ENCODE measurements around the gene GALNTL6.

The GALNTL6 gene

DNA sequence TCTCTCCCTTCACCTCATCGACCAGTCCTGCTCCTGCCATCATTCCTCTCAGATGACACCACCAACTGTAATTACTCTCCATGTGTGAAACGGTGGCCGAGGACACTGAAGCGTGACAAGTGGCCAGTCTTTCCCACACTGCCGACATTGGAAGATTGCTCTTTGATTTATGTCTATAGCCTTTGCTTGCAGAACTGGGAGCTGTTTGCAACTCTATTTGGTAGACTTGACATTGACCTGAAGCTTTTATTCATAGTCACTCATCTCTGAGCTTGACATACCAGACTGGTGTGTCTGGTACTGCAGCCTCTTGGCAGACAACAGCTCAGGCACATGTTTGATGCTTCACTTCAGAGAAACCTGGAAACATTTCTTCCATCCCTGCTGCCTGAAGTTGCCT lies 1233.6 kb downstream of the GALNTL6 start:
- Histone ChIP-seq H3K36me3 (ENCODE audit: control insufficient read depth, insufficient read depth, low read length, severe bottlenecking) (no peaks in the 10 kb centered on the region), H3K4me1 (ENCODE audit: control insufficient read depth, insufficient read depth, low read length) (no peaks in the 10 kb centered on the region), H3K4me3 (ENCODE audit: low read length) (no peak overlapping the region), H3K9ac (ENCODE audit: low read length) (no peak overlapping the region), H3K27me3 (replicated peaks; ENCODE audit: control insufficient read depth, insufficient read depth, low read length) (no peaks in the 10 kb centered on the region), H3K9me3 (ENCODE audit: control insufficient read depth, low read length) (no peaks in the 10 kb centered on the region)
- DNase-seq (ENCODE audit: low read depth), result no peak

GRCh38 chr4:173051232-173051631 lies 1238.0 kb downstream of the GALNTL6 start:
- H3K36me3 ChIP-seq (ENCODE audit: control insufficient read depth, insufficient read depth, low read length, severe bottlenecking), result no peaks in the 10 kb centered on the region
- no peaks in the 10 kb centered on the region for H3K4me1 ChIP-seq (ENCODE audit: control insufficient read depth, insufficient read depth, low read length)
- H3K9ac ChIP-seq (ENCODE audit: low read length), result no peak overlapping the region
- no peak for DNase-seq (ENCODE audit: low read depth)
- H3K4me3 ChIP-seq (ENCODE audit: low read length), result no peak overlapping the region
- H3K27me3 ChIP-seq (replicated peaks; ENCODE audit: control insufficient read depth, insufficient read depth, low read length), result no peaks in the 10 kb centered on the region
- no peaks in the 10 kb centered on the region for H3K9me3 ChIP-seq (ENCODE audit: control insufficient read depth, low read length)

- no peak for DNase-seq (ENCODE audit: low read depth)
- Histone ChIP-seq H3K27me3 (replicated peaks; ENCODE audit: control insufficient read depth, insufficient read depth, low read length) (no peaks in the 10 kb centered on the region), H3K9ac (ENCODE audit: low read length) (no peak overlapping the region), H3K4me3 (ENCODE audit: low read length) (peak overlapping the region; percentile 44), H3K36me3 (ENCODE audit: control insufficient read depth, insufficient read depth, low read length, severe bottlenecking) (no peaks in the 10 kb centered on the region), H3K9me3 (ENCODE audit: control insufficient read depth, low read length) (no peaks in the 10 kb centered on the region), H3K4me1 (ENCODE audit: control insufficient read depth, insufficient read depth, low read length) (no peaks in the 10 kb centered on the region)
These were observed 1238.5 kb downstream of the GALNTL6 start for GRCh38 chr4:173051716-173052115.

- no peak for DNase-seq (ENCODE audit: low read depth)
- H3K9ac ChIP-seq (ENCODE audit: low read length), result no peak overlapping the region
- peaks cover under 1% of the 10 kb centered on the region for H3K4me1 ChIP-seq (ENCODE audit: control insufficient read depth, insufficient read depth, low read length)
- no peaks in the 10 kb centered on the region for H3K27me3 ChIP-seq (replicated peaks; ENCODE audit: control insufficient read depth, insufficient read depth, low read length)
- H3K4me3 ChIP-seq (ENCODE audit: low read length), result no peak overlapping the region
- no peaks in the 10 kb centered on the region for H3K9me3 ChIP-seq (ENCODE audit: control insufficient read depth, low read length)
- no peaks in the 10 kb centered on the region for H3K36me3 ChIP-seq (ENCODE audit: control insufficient read depth, insufficient read depth, low read length, severe bottlenecking)
These were observed 1239.2 kb downstream of the GALNTL6 start for GRCh38 chr4:173052439-173052838.

GRCh38 chr4:173056271-173056670 lies 1243.1 kb downstream of the GALNTL6 start:
- no peak for DNase-seq (ENCODE audit: low read depth)
- H3K9me3 ChIP-seq (ENCODE audit: control insufficient read depth, low read length), result no peaks in the 10 kb centered on the region
- H3K27me3 ChIP-seq (replicated peaks; ENCODE audit: control insufficient read depth, insufficient read depth, low read length), result no peaks in the 10 kb centered on the region
- H3K4me3 ChIP-seq (ENCODE audit: low read length), result no peak overlapping the region
- peaks cover 10% of the 10 kb centered on the region for H3K4me1 ChIP-seq (ENCODE audit: control insufficient read depth, insufficient read depth, low read length)
- H3K36me3 ChIP-seq (ENCODE audit: control insufficient read depth, insufficient read depth, low read length, severe bottlenecking), result no peaks in the 10 kb centered on the region
- no peak overlapping the region for H3K9ac ChIP-seq (ENCODE audit: low read length)

- Histone ChIP-seq H3K4me1 (ENCODE audit: control insufficient read depth, insufficient read depth, low read length) (peaks cover 10% of the 10 kb centered on the region), H3K36me3 (ENCODE audit: control insufficient read depth, insufficient read depth, low read length, severe bottlenecking) (no peaks in the 10 kb centered on the region), H3K9me3 (ENCODE audit: control insufficient read depth, low read length) (no peaks in the 10 kb centered on the region), H3K9ac (ENCODE audit: low read length) (no peak overlapping the region), H3K4me3 (ENCODE audit: low read length) (no peak overlapping the region), H3K27me3 (replicated peaks; ENCODE audit: control insufficient read depth, insufficient read depth, low read length) (no peaks in the 10 kb centered on the region)
- DNase-seq (ENCODE audit: low read depth), result no peak
These were observed 1243.5 kb downstream of the GALNTL6 start for GRCh38 chr4:173056710-173057109.

DNA sequence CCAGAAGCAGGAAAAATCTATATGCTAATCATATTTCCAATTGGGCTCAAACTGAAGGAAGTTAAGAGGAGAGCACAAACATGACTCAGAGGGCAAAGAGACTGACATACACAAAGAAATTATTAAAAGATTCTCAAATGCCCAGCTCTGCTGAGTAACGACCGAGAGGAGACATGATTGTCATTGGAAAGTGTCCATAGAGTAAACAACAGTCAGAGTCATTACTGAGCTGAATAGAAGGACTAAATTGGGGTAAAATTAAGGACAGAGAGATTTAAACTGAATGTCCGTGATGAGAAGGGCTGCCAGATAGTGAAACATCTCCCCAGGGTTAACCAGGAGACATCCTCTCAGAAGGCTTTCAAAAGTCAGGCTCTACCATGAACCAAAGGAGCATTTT lies 1244.2 kb downstream of the GALNTL6 start:
- Histone ChIP-seq H3K36me3 (ENCODE audit: control insufficient read depth, insufficient read depth, low read length, severe bottlenecking) (no peaks in the 10 kb centered on the region), H3K9me3 (ENCODE audit: control insufficient read depth, low read length) (no peaks in the 10 kb centered on the region), H3K9ac (ENCODE audit: low read length) (no peak overlapping the region), H3K27me3 (replicated peaks; ENCODE audit: control insufficient read depth, insufficient read depth, low read length) (no peaks in the 10 kb centered on the region), H3K4me3 (ENCODE audit: low read length) (peak overlapping the region; percentile 67), H3K4me1 (ENCODE audit: control insufficient read depth, insufficient read depth, low read length) (peaks cover 10% of the 10 kb centered on the region)
- peak; percentile 30 for DNase-seq (ENCODE audit: low read depth)

DNA sequence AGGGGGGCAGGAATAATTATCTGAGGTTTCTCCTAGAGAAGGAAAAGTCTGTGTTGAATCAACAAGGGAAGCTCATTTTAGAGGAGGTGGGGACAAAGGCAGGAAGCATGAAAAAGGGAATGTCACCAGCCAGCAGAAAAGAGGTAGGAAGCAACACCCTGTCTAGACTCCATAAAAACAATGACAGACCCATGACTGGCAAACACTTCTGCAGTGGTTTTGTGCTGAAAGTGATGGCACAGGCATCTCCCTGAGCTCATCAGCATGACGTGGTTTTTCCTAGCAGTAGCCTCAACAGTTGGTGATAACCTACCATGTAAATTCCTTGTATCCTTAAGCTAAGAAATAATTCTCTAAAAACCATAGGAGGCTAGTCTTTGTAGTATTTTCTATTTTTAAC lies 1244.7 kb downstream of the GALNTL6 start:
- Histone ChIP-seq H3K4me3 (ENCODE audit: low read length) (peak overlapping the region; percentile 67), H3K4me1 (ENCODE audit: control insufficient read depth, insufficient read depth, low read length) (peaks cover 10% of the 10 kb centered on the region), H3K9ac (ENCODE audit: low read length) (no peak overlapping the region), H3K9me3 (ENCODE audit: control insufficient read depth, low read length) (no peaks in the 10 kb centered on the region), H3K27me3 (replicated peaks; ENCODE audit: control insufficient read depth, insufficient read depth, low read length) (no peaks in the 10 kb centered on the region), H3K36me3 (ENCODE audit: control insufficient read depth, insufficient read depth, low read length, severe bottlenecking) (no peaks in the 10 kb centered on the region)
- DNase-seq (ENCODE audit: low read depth), result no peak

DNA sequence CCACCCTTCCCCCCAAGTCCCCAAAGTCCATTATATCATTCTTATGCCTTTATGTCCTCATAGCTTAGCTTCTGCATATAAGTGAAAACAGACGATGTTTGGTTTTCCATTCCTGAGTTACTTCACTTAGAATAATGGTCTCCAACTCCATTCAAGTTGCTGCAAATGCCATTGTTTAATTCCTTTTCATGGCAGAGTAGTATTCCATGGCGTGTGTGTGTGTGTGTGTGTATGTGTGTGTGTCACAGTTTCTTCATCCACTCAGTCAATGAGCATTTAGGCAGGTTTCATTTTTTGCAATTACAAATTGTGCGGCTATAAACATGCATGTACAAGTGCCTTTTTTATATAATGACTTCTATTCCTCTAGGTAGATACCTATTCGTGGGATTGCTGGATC lies 1248.0 kb downstream of the GALNTL6 start:
- no peak overlapping the region for H3K9ac ChIP-seq (ENCODE audit: low read length)
- H3K9me3 ChIP-seq (ENCODE audit: control insufficient read depth, low read length), result no peaks in the 10 kb centered on the region
- H3K4me3 ChIP-seq (ENCODE audit: low read length), result no peak overlapping the region
- H3K4me1 ChIP-seq (ENCODE audit: control insufficient read depth, insufficient read depth, low read length), result peaks cover 10% of the 10 kb centered on the region
- no peaks in the 10 kb centered on the region for H3K36me3 ChIP-seq (ENCODE audit: control insufficient read depth, insufficient read depth, low read length, severe bottlenecking)
- no peak for DNase-seq (ENCODE audit: low read depth)
- no peaks in the 10 kb centered on the region for H3K27me3 ChIP-seq (replicated peaks; ENCODE audit: control insufficient read depth, insufficient read depth, low read length)

- H3K4me1 ChIP-seq (ENCODE audit: control insufficient read depth, insufficient read depth, low read length), result peaks cover 11% of the 10 kb centered on the region
- no peaks in the 10 kb centered on the region for H3K36me3 ChIP-seq (ENCODE audit: control insufficient read depth, insufficient read depth, low read length, severe bottlenecking)
These were observed 1260.8 kb downstream of the GALNTL6 start for GRCh38 chr4:173073939-173074500.

DNA sequence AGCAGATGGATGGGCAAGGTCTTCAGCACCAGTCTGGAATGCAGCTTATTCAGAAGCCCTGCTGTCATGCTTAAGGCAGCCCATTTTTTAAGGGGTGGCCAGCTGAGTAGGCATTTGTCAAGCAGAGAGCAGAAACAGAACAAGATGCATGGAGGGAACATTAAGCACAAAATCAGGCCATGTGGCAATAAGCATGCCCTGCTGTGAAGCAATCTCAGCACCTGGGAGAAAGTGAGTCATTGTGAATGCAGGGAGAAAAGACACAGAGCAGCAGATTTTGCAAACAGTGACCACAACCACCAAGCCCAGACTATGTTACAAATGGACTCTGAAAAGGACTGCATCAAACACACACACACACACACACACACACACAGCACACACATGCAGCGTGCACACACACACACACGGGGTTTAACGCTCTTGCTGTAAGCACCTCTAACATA lies 1261.3 kb downstream of the GALNTL6 start:
- no peak overlapping the region for H3K4me3 ChIP-seq (ENCODE audit: low read length)
- H3K36me3 ChIP-seq (ENCODE audit: control insufficient read depth, insufficient read depth, low read length, severe bottlenecking), result no peaks in the 10 kb centered on the region
- no peak overlapping the region for H3K9ac ChIP-seq (ENCODE audit: low read length)
- peaks cover 11% of the 10 kb centered on the region for H3K4me1 ChIP-seq (ENCODE audit: control insufficient read depth, insufficient read depth, low read length)
- peak; percentile 87 for DNase-seq (ENCODE audit: low read depth)
- no peaks in the 10 kb centered on the region for H3K27me3 ChIP-seq (replicated peaks; ENCODE audit: control insufficient read depth, insufficient read depth, low read length)
- H3K9me3 ChIP-seq (ENCODE audit: control insufficient read depth, low read length), result peaks cover 10% of the 10 kb centered on the region

More at GRCh38 chr4:173073939-173074500, 1260.8 kb downstream of the GALNTL6 start:
- DNase-seq (ENCODE audit: low read depth), result no peak
- Histone ChIP-seq H3K4me3 (ENCODE audit: low read length) (no peak overlapping the region), H3K9me3 (ENCODE audit: control insufficient read depth, low read length) (peaks cover 15% of the 10 kb centered on the region), H3K9ac (ENCODE audit: low read length) (no peak overlapping the region), H3K27me3 (replicated peaks; ENCODE audit: control insufficient read depth, insufficient read depth, low read length) (no peaks in the 10 kb centered on the region)

All from adipocyte (in vitro differentiated cells).